IPS-NIHi7 (cell line): ENCODE data around the gene NDFIP1.
"Not testable (repeated sequence)": the region's sequence is repeated elsewhere in the genome, so short reads cannot be mapped to it uniquely, and the experiment has no call there.

Experiments
- DNase-seq: peaks from one replicate; pipeline ENCODE4 v3.0.0; 2012; ENCODE audit warnings: mixed read lengths; ENCODE audit errors: extremely low spot score

Gene NDFIP1

GRCh38 chr5:142154449-142154841, 45.9 kb downstream of the NDFIP1 start:
- DNase-seq: not testable (repeated sequence)

DNA sequence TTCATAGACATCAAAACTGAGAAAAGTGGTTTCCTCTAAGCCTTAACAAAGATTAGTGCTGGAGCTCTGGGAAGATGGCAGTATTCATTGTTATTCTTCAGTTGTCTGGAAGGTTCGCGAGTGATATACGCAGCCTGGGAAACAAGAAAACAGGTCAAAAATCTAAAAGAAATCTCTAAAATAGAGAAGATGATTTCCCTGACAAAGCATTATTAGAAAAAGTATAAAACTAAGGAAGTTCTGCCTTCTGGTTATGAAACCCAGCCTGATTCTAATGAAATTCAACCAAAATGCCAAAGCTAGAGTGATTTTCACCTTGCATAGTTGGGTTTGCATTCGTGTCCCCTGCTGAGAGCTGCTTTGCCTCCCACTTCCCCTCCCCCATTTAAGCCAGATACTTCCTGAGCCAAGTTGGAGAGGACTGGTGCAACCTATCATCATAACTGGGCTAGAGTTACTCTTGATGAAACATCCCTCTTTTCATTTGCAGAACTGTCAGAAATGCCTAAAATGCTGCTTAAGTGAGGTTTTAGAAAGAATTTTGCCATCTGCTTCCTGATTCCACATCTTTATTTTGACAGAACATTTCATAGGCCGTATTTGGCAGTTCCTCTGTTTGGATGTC, 48.4 kb downstream of the NDFIP1 start:
- peak; percentile 60 for DNase-seq

GRCh38 chr5:142159354-142159753, 50.8 kb downstream of the NDFIP1 start:
- DNase-seq: no peak

DNA sequence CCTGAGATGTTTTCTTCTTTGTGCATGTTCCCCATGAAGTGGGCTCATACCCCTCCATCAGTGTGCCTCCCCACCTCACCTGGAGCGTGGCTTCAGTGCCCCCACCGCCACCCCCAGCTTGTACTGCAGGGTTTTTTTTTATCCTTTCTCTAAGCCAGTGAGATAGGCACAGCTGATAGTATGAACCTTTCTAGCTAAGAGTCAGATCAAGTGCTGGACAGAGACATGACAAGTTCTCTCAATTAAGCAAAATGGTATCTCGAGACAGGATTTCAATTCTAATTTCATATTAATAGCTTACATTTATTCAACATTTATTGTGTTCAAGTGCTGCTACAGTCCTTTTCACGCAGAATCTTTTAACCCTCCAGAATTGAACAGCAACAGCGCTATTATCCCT, 55.7 kb downstream of the NDFIP1 start:
- DNase-seq: no peak

DNA sequence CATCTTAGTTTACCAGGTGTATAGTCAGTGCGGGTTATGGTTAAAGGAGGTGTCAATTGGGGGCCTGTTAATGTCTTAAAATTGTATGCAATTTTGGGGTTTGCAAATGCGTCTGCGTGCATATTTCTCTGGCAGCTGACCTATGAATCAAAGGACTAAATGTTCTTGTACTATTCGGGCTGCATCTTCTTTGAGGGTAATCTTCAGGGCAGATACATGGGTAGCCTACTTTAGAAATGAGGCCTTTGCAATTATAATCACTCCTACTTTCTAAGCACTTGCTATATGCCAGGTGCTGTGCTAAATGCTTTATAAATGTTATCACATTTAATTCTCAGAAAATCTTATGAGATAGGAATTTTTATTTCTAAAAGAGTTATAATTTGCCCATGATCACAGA, 58.2 kb downstream of the NDFIP1 start:
- DNase-seq: no peak

DNA sequence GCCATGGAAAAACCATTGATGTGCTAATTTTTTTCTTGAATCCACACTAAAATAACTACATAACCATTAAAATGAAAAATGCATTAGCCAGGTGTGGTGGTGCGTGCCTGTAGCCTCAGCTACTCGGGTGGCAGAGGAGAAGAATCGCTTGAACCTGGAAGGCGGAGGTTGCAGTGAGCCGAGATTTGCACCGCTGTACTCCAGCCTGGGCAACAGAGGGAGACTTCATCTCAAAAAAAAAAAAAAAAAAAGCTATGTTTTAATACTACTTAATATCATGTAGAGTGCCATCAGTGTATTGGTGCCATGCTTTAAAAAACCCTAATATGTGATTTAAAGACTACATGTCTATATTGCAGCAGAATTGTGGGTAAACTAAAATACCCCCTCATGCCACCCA, 58.9 kb downstream of the NDFIP1 start:
- no peak for DNase-seq

GRCh38 chr5:142168365-142168764, 59.8 kb downstream of the NDFIP1 start:
- no peak for DNase-seq

DNA sequence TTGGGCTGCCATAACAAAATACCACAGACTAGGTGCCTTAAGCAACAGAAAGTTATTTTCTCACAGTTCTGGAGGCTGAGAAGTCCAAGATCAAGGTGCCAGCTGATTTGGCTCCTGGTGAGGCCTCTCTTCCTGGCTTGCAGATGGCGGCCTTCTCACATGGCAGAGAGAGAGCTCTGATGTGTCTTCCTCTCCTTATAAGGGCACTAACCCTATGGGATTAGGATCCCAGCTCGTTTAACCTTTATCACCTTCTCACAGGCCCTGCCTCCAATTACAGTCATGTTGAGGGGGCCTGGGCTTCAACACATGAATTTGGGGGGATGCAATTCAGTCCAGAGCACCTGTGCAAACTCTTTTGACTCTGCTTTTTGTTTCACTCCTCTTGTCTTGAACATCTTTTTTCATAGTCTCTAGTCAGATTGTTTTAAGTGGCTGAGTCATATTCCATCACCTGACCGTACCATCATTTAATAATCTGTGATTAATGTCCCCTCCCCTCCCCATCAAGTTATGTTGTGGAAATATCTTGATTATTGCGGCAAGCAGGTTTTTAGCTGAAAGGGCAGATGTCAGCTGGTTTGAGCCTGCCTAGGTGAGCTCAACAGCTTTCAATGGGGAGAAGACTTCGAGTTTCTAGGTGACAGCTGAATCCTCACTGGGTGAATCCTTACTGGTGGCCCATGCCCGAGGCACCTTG, 61.8 kb downstream of the NDFIP1 start:
- no peak for DNase-seq

- DNase-seq: no peak
These were observed 62.7 kb downstream of the NDFIP1 start for GRCh38 chr5:142171270-142171669.

- DNase-seq: peak; percentile 10
These were observed 66.5 kb downstream of the NDFIP1 start for GRCh38 chr5:142175039-142175438.

GRCh38 chr5:142175461-142176142, 67.0 kb downstream of the NDFIP1 start:
- DNase-seq: peak; percentile 22

DNA sequence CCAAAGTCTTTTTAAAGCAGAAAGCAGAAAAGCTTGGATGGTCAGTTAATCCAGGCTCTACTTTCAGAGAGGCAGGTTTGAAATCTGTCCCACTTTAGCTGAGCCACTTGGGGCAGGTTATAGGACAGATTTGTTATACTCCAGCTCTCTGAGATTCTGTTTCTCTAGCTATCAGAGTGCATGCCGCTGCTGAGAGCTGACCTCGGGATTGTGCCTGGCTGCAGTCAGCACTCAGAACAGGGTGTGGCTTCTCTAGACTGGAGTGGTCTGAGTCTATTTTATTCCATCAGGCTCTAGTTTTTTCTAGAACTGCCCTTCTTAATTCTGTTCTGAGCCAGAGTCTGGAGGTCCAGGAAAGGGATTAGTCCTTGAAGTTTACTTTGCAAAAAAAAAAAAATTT, 67.7 kb downstream of the NDFIP1 start:
- no peak for DNase-seq

DNA sequence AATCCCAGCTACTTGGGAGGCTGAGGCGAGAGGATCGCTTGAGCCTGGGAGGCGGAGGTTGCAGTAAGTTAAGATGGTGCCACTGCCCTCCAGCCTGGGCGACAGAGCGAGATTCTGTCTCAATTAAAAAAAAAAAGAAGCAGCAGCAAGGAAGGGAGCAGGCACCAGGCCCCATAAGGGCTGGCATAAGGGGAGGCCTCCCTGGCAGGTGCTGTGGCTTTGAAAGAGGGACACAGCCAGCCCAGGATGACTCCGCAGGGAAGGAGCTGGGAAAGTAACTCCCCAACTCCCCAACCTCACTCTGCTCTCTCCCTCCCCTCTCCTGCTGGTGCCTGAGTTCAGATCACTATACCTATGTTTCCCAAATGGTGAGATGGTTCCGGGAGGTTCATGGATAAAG, 70.1 kb downstream of the NDFIP1 start:
- no peak for DNase-seq

DNA sequence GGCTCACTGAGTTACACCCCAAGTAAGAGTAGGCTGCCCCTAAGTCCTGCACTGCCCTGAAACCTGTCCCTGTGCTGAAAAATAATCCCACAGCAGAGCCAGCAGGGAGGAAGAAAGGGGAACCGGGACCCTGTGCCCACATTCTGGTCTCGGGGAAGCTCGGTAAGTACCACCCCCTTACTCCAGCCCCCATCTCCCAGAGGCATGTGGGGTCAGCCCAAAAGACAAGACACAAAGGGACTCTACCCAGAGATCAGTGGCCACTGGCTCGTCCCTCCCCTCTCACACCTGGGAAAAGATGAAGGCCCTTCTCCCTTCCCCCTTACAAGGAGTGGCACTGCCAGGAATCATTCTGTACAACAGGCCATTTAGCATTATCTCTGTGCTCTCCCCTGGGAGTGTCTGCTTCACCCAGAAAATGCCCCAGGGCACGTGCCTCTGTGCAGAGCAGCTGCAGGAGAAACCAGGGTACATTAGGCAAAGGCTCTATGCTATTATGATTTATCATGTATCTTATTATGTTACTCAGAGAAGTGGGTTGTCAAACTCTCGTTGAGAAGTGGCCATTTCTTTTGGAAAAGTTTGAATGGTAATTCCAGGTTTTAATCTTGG, 71.3 kb downstream of the NDFIP1 start:
- DNase-seq: no peak

GRCh38 chr5:142181096-142181495, 72.5 kb downstream of the NDFIP1 start:
- DNase-seq: no peak

- no peak for DNase-seq
These were observed 73.1 kb downstream of the NDFIP1 start for GRCh38 chr5:142181547-142182163.

- no peak for DNase-seq
These were observed 74.3 kb downstream of the NDFIP1 start for GRCh38 chr5:142182840-142183239.

GRCh38 chr5:142183561-142183960, 75.0 kb downstream of the NDFIP1 start:
- no peak for DNase-seq

DNA sequence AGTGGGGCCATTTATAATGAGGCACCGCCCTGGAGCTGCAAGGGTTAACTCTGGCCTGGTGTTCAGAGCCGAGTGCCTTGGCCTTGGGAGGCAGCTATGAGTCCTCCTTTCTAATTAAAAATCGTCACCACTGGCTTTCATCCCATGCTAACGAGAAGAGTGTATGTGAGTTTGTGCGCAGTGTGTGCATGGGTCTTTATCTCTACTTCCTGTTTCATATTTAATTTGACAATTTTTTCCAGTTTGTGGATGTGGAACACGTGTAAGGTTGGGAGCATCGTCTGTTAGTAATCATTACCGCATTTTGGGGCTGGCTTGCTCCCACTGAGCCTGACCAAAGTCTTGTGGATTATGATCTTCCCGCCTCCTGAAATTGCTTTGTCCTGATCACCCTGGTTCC, 76.4 kb downstream of the NDFIP1 start:
- DNase-seq: no peak

GRCh38 chr5:142186514-142186856, 77.9 kb downstream of the NDFIP1 start:
- no peak for DNase-seq

GRCh38 chr5:142186857-142187594, 78.4 kb downstream of the NDFIP1 start:
- peak; percentile 45 for DNase-seq

GRCh38 chr5:142188691-142189090, 80.1 kb downstream of the NDFIP1 start:
- DNase-seq: not testable (repeated sequence)
